Activated CD4-positive, CD25-positive, alpha-beta regulatory T cell treated with anti-CD3 and anti-CD28 coated beads, Interleukin-2, amount 50 U/mL, for 16 hours (primary cell): Measurements from ENCODE around the gene RNU1-2.
"Not testable (repeated sequence)": the region's sequence is repeated elsewhere in the genome, so short reads cannot be mapped to it uniquely, and the experiment has no call there.

Experiments used
- DNase-seq: peaks from one replicate; pipeline ENCODE4 v3.0.0-alpha.2; 2020; ENCODE audit warnings: low read depth, low spot score

The RNU1-2 gene

GRCh38 chr1:16895598-16896315 is at the start of gene RNU1-2:
Gene RNU1-2, plus strand, starts transcription at chr1:16895980.
- peak; percentile 73 for DNase-seq

GRCh38 chr1:16856201-16856600 is 39.6 kb upstream of the RNU1-2 start:
- not testable (repeated sequence) for DNase-seq

- not testable (repeated sequence) for DNase-seq
Observed at GRCh38 chr1:16859167-16860041, 36.4 kb upstream of the RNU1-2 start.

GRCh38 chr1:16860048-16860447 is 35.7 kb upstream of the RNU1-2 start:
- not testable (repeated sequence) for DNase-seq

GRCh38 chr1:16861832-16862245 is 33.9 kb upstream of the RNU1-2 start:
- not testable (repeated sequence) for DNase-seq

GRCh38 chr1:16862415-16862814 is 33.4 kb upstream of the RNU1-2 start:
- not testable (repeated sequence) for DNase-seq

GRCh38 chr1:16863024-16863423 is 32.8 kb upstream of the RNU1-2 start:
- not testable (repeated sequence) for DNase-seq

GRCh38 chr1:16866926-16867707 is 28.7 kb upstream of the RNU1-2 start:
- not testable (repeated sequence) for DNase-seq

GRCh38 chr1:16868787-16869186 is 27.0 kb upstream of the RNU1-2 start:
- not testable (repeated sequence) for DNase-seq

- not testable (repeated sequence) for DNase-seq
Observed at GRCh38 chr1:16869996-16870395, 25.8 kb upstream of the RNU1-2 start.

GRCh38 chr1:16871171-16871570 is 24.6 kb upstream of the RNU1-2 start:
- DNase-seq, result not testable (repeated sequence)

GRCh38 chr1:16872152-16873075 is 23.4 kb upstream of the RNU1-2 start:
- DNase-seq, result not testable (repeated sequence)

GRCh38 chr1:16873076-16873879 is 22.5 kb upstream of the RNU1-2 start:
- not testable (repeated sequence) for DNase-seq

- DNase-seq, result not testable (repeated sequence)
Observed at GRCh38 chr1:16874968-16875765, 20.6 kb upstream of the RNU1-2 start.

- DNase-seq, result not testable (repeated sequence)
Observed at GRCh38 chr1:16881742-16882141, 14.0 kb upstream of the RNU1-2 start.

GRCh38 chr1:16882986-16883385 is 12.8 kb upstream of the RNU1-2 start:
- DNase-seq, result no peak

GRCh38 chr1:16884487-16884886 is 11.3 kb upstream of the RNU1-2 start:
- DNase-seq, result not testable (repeated sequence)

- DNase-seq, result no peak
Observed at GRCh38 chr1:16886860-16887605, 8.7 kb upstream of the RNU1-2 start.
